MM.1S (cell line): ENCODE data around the gene ARF1.

Experiments used
- CTCF ChIP-seq: fragments of 300-600 bp; sonication (generic); IDR thresholded peaks from 2 replicates; pipeline ENCODE4 v1.5.1; 2016; ENCODE audit warnings: antibody characterized with exemption, low read length, mixed read lengths
- EZH2 ChIP-seq: fragments of 300-600 bp; sonication (generic); optimal IDR thresholded peaks from 2 replicates; pipeline ENCODE3; 2017; ENCODE audit warnings: low read depth, mild to moderate bottlenecking, antibody characterized with exemption, low read length, mixed read lengths
- EZH2phosphoT487 ChIP-seq: fragments of 300-600 bp; sonication (generic); IDR thresholded peaks from 2 replicates; pipeline ENCODE4 v1.6.1; 2018; ENCODE audit warnings: antibody characterized with exemption, low read length

DNA sequence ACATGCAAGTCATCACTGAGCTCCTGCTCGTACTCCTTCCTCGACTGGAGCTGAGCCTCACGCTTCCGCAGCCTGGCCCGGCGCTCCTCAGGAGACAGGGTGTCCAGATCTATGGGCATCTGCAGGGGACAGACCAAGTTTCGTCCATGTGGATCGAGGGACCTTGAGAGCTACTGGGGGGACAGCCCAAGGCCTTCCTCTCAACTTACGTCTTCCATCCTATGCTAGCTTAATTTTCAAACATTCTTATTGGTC is 24.2 kb downstream of the ARF1 start:
- TF ChIP-seq CTCF = no peak
- TF ChIP-seq EZH2 = no peak
- no peak for TF ChIP-seq EZH2phosphoT487
